ENCODE data around the gene HEBP1.

The HEBP1 gene

GRCh38 chr12:12998248-12998647, 1.8 kb downstream of the HEBP1 start (continued):
- TF ChIP-seq, protein P1, sequence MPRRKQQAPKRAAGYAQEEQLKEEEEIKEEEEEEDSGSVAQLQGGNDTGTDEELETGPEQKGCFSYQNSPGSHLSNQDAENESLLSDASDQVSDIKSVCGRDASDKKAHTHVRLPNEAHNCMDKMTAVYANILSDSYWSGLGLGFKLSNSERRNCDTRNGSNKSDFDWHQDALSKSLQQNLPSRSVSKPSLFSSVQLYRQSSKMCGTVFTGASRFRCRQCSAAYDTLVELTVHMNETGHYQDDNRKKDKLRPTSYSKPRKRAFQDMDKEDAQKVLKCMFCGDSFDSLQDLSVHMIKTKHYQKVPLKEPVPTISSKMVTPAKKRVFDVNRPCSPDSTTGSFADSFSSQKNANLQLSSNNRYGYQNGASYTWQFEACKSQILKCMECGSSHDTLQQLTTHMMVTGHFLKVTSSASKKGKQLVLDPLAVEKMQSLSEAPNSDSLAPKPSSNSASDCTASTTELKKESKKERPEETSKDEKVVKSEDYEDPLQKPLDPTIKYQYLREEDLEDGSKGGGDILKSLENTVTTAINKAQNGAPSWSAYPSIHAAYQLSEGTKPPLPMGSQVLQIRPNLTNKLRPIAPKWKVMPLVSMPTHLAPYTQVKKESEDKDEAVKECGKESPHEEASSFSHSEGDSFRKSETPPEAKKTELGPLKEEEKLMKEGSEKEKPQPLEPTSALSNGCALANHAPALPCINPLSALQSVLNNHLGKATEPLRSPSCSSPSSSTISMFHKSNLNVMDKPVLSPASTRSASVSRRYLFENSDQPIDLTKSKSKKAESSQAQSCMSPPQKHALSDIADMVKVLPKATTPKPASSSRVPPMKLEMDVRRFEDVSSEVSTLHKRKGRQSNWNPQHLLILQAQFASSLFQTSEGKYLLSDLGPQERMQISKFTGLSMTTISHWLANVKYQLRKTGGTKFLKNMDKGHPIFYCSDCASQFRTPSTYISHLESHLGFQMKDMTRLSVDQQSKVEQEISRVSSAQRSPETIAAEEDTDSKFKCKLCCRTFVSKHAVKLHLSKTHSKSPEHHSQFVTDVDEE (CRISPR knock-in tag; IDR thresholded peaks at IDR 0.05) = no peak
- TF ChIP-seq ESRRG (CRISPR knock-in tag; IDR thresholded peaks at IDR 0.05) (no peak), TOX (CRISPR knock-in tag; IDR thresholded peaks at IDR 0.05; ENCODE audit: borderline replicate concordance) (no peak), ZNF70 (CRISPR knock-in tag; IDR thresholded peaks at IDR 0.05) (no peak), GLIS3 (CRISPR knock-in tag; IDR thresholded peaks at IDR 0.05) (no peak), OSR1 (CRISPR knock-in tag; IDR thresholded peaks at IDR 0.05) (no peak), RARB (CRISPR knock-in tag; IDR thresholded peaks at IDR 0.05) (no peak), SNAI2 (CRISPR knock-in tag; IDR thresholded peaks at IDR 0.05) (no peak), PATZ1 (CRISPR knock-in tag; IDR thresholded peaks at IDR 0.05; ENCODE audit: borderline replicate concordance) (no peak)

- no peak for ATAC-seq
- TF ChIP-seq PPARA (CRISPR knock-in tag; IDR thresholded peaks at IDR 0.05; ENCODE audit: borderline replicate concordance) (no peak), ZC3H10 (CRISPR knock-in tag; IDR thresholded peaks at IDR 0.05) (no peak), SNAI2 (CRISPR knock-in tag; IDR thresholded peaks at IDR 0.05) (no peak), ZNF8 (CRISPR knock-in tag; IDR thresholded peaks at IDR 0.05) (no peak), CSDC2 (CRISPR knock-in tag; IDR thresholded peaks at IDR 0.05) (no peak), ARNTL (CRISPR knock-in tag; IDR thresholded peaks at IDR 0.05; ENCODE audit: borderline replicate concordance, low read depth) (no peak), ZFP30 (CRISPR knock-in tag; IDR thresholded peaks at IDR 0.05) (no peak), TCF4 (CRISPR knock-in tag; IDR thresholded peaks at IDR 0.05; ENCODE audit: borderline replicate concordance) (no peak), ESRRG (CRISPR knock-in tag; IDR thresholded peaks at IDR 0.05) (no peak)
- TF ChIP-seq, protein P2, sequence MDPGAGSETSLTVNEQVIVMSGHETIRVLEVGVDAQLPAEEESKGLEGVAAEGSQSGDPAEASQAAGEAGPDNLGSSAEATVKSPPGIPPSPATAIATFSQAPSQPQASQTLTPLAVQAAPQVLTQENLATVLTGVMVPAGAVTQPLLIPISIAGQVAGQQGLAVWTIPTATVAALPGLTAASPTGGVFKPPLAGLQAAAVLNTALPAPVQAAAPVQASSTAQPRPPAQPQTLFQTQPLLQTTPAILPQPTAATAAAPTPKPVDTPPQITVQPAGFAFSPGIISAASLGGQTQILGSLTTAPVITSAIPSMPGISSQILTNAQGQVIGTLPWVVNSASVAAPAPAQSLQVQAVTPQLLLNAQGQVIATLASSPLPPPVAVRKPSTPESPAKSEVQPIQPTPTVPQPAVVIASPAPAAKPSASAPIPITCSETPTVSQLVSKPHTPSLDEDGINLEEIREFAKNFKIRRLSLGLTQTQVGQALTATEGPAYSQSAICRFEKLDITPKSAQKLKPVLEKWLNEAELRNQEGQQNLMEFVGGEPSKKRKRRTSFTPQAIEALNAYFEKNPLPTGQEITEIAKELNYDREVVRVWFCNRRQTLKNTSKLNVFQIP (CRISPR knock-in tag; IDR thresholded peaks at IDR 0.05; ENCODE audit: borderline replicate concordance, low read depth) = no peak
- TF ChIP-seq, protein P1 (CRISPR knock-in tag; IDR thresholded peaks at IDR 0.05) = no peak
Measured at GRCh38 chr12:12997734-12998133, 2.3 kb downstream of the HEBP1 start.

GRCh38 chr12:12997156-12997555, 2.9 kb downstream of the HEBP1 start:
- ATAC-seq = no peak
- no peak for TF ChIP-seq ESRRG (CRISPR knock-in tag; IDR thresholded peaks at IDR 0.05)
- no peak for TF ChIP-seq ISL1 (CRISPR knock-in tag; IDR thresholded peaks at IDR 0.05)
- TF ChIP-seq ZNF70 (CRISPR knock-in tag; IDR thresholded peaks at IDR 0.05) = no peak
- TF ChIP-seq RARB (CRISPR knock-in tag; IDR thresholded peaks at IDR 0.05) = no peak
- no peak for TF ChIP-seq ZC3H10 (CRISPR knock-in tag; IDR thresholded peaks at IDR 0.05)
- TF ChIP-seq, protein P3, sequence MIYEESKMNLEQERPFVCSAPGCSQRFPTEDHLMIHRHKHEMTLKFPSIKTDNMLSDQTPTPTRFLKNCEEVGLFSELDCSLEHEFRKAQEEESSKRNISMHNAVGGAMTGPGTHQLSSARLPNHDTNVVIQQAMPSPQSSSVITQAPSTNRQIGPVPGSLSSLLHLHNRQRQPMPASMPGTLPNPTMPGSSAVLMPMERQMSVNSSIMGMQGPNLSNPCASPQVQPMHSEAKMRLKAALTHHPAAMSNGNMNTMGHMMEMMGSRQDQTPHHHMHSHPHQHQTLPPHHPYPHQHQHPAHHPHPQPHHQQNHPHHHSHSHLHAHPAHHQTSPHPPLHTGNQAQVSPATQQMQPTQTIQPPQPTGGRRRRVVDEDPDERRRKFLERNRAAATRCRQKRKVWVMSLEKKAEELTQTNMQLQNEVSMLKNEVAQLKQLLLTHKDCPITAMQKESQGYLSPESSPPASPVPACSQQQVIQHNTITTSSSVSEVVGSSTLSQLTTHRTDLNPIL (CRISPR knock-in tag; IDR thresholded peaks at IDR 0.05; ENCODE audit: low read depth) = no peak
- no peak for TF ChIP-seq PPARA (CRISPR knock-in tag; IDR thresholded peaks at IDR 0.05; ENCODE audit: borderline replicate concordance)
- no peak for TF ChIP-seq CSDC2 (CRISPR knock-in tag; IDR thresholded peaks at IDR 0.05)
- no peak for TF ChIP-seq OSR1 (CRISPR knock-in tag; IDR thresholded peaks at IDR 0.05)
- no peak for TF ChIP-seq TCF4 (CRISPR knock-in tag; IDR thresholded peaks at IDR 0.05; ENCODE audit: borderline replicate concordance)
- no peak for TF ChIP-seq TOX (CRISPR knock-in tag; IDR thresholded peaks at IDR 0.05; ENCODE audit: borderline replicate concordance)
- TF ChIP-seq SNAI2 (CRISPR knock-in tag; IDR thresholded peaks at IDR 0.05) = no peak
- no peak for TF ChIP-seq BACH2 (CRISPR knock-in tag; IDR thresholded peaks at IDR 0.05; ENCODE audit: borderline replicate concordance)
- TF ChIP-seq, protein P1 (CRISPR knock-in tag; IDR thresholded peaks at IDR 0.05) = no peak
- TF ChIP-seq, protein P4, sequence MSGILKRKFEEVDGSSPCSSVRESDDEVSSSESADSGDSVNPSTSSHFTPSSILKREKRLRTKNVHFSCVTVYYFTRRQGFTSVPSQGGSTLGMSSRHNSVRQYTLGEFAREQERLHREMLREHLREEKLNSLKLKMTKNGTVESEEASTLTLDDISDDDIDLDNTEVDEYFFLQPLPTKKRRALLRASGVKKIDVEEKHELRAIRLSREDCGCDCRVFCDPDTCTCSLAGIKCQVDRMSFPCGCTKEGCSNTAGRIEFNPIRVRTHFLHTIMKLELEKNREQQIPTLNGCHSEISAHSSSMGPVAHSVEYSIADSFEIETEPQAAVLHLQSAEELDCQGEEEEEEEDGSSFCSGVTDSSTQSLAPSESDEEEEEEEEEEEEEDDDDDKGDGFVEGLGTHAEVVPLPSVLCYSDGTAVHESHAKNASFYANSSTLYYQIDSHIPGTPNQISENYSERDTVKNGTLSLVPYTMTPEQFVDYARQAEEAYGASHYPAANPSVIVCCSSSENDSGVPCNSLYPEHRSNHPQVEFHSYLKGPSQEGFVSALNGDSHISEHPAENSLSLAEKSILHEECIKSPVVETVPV (CRISPR knock-in tag; IDR thresholded peaks at IDR 0.05) = no peak
